ENCODE data around the gene KCNC4.

Gene KCNC4

DNA sequence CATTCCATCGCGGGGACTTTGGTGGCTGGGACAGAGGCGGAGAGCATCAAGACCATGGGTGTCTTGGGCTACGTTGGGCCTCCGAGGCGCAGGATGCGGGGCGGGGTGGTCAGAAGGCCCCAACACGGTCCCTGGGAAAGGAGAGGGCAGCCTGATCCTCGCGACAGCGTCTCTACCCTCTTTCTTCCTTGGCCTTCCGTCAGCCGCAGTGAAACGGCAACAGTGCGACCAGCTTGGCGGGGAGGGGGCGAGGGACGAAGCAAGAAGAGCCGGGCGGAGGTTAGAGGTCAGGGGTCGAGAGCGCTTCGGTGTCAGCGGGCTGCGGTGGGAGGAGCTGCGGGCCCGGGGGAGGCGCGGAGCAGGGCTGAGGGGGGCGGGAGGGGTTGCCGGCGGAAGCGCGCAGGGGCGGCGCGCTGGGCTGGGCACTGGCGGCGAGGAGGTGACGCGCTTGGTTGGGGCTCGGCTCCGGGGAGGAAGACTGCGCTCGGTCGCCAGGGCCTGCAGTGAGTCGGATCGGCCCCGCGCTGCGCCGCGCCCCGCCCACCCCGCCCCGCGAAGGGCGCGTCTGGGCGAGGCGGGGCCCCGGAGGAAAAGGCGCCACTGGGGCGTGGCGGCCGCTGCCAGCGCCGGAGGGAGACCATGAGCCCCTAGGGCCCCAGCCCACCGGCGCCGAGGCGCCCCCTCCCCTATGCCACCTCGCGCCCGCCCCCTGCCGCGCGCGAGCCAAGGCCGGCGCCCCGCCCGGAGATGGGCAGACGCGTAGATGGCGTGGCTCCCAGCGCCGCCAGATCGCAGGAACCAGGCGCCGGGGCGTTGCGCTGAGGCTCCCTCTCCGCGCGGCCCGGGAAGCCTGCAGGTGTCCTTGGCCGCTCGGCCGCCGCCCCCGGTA, at the start of gene KCNC4:
Gene KCNC4 (plus strand): TSS at position 600 of the 889 bp plus-strand sequence. CDS start 1,186 bp downstream, outside the sequence.
- Histone ChIP-seq H2AFZ (ENCODE audit: low read depth, low read length) (peak within 1 kb of the TSS; percentile 81), H3K9me3 (ENCODE audit: low read length) (no peaks in the 10 kb centered on the region), H3K36me3 (ENCODE audit: insufficient read depth, low read length) (no peaks in the 10 kb centered on the region), H3K4me1 (ENCODE audit: insufficient read depth, low read length) (peaks cover 13% of the 10 kb centered on the region), H3K4me3 (ENCODE audit: low read length) (peak within 1 kb of the TSS; percentile 44), H3K27me3 (ENCODE audit: insufficient read depth, low read length) (peaks cover 54% of the 10 kb centered on the region)

DNA sequence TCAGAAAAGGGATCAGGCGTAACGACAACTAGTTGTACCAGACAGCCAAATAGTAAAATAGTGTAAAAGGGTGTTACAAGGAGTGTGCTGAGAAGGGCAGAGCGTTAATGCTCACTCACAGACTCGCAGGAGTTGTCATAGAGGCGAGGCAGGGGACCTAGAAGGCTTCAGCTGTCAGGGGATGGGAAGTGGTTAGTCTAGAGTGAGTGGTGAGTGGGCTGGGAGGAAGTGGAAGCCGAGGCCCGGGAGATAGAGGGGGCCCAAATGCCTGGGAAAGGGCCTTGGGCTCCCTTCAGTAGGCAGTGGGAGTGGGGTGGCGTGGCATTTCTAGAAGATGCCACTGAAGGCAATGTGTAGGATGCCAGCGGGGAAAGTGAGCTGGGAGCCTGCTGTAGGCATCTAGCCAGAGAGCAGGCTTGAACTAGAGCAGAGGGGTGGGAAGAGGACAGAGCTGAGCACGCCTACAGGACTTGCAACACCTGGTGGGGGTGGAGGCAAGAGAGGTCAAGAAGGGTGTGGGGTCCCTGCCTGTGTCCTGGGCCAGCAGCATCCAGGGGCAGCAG, 49.5 kb upstream of the KCNC4 start:
- Histone ChIP-seq H3K36me3 (ENCODE audit: insufficient read depth, low read length) (no peaks in the 10 kb centered on the region), H3K4me3 (ENCODE audit: low read length) (no peak overlapping the region), H3K27me3 (ENCODE audit: insufficient read depth, low read length) (peaks cover 44% of the 10 kb centered on the region), H3K4me1 (ENCODE audit: insufficient read depth, low read length) (no peaks in the 10 kb centered on the region), H3K9me3 (ENCODE audit: low read length) (no peaks in the 10 kb centered on the region), H2AFZ (ENCODE audit: low read depth, low read length) (no peak overlapping the region)

DNA sequence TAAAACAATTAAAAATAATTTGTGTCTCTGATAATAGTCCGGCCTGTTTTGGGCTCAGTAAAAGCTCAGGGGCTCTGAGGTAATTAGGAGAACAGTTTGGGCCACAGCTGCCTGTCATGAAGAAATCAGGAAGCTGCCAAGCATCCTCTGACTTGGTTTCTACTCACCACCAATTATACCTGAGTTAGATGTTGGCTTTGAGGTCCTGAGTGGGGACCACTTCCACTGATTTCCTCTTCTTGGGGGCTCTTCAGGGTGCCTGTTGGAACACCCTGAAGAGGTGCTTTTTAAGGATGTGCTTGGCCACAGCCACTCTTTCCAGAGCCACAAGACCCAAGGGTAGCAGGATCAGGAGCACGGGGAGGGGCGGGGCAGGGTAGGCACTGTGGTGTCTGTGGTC, 48.9 kb upstream of the KCNC4 start:
- H3K4me3 ChIP-seq (ENCODE audit: low read length) = no peak overlapping the region
- H3K4me1 ChIP-seq (ENCODE audit: insufficient read depth, low read length) = no peaks in the 10 kb centered on the region
- H3K27me3 ChIP-seq (ENCODE audit: insufficient read depth, low read length) = peaks cover 49% of the 10 kb centered on the region
- no peaks in the 10 kb centered on the region for H3K9me3 ChIP-seq (ENCODE audit: low read length)
- H2AFZ ChIP-seq (ENCODE audit: low read depth, low read length) = no peak overlapping the region
- H3K36me3 ChIP-seq (ENCODE audit: insufficient read depth, low read length) = no peaks in the 10 kb centered on the region

DNA sequence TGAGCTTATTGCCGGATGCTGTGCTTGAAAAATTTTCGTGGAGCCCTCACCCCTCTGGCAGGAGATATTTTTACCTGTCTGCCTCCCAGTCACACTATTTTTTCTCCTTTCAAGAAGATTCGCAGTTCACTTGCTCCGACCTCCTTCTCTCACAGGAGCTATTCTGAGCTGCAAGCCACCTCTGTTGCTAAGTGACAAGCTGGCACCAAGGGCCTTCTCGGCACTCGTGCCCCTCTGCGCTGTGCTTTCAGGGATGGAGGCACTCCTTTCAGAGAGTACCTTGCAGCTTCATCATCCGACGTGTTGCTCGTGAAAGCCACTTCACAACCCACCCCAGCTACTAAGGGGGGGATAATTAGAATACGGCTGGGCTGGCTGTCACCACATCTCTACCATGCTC, 48.3 kb upstream of the KCNC4 start:
- Histone ChIP-seq H3K9me3 (ENCODE audit: low read length) (no peaks in the 10 kb centered on the region), H3K4me3 (ENCODE audit: low read length) (no peak overlapping the region), H3K4me1 (ENCODE audit: insufficient read depth, low read length) (no peaks in the 10 kb centered on the region), H2AFZ (ENCODE audit: low read depth, low read length) (no peak overlapping the region), H3K27me3 (ENCODE audit: insufficient read depth, low read length) (peaks cover 49% of the 10 kb centered on the region), H3K36me3 (ENCODE audit: insufficient read depth, low read length) (no peaks in the 10 kb centered on the region)

DNA sequence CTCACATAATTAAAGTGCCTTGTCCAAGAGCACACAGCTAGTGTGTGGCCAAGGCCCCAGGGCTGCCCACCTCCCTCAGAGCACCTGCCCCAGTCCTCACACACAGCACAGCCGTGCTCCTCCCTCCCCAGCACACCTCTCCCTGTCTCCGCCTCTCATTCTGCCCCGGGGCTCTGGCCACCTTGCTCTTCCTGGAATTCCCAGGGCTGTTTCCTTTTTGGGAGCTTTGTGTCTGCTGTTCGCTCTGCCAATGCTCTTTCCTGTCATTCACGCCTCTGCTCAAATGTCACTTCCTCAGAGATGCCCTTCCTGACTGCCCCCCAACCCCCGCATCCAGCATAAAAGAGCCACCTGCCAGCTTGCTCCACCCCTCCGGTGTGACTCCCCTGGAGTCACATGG, 46.5 kb upstream of the KCNC4 start:
- H3K27me3 ChIP-seq (ENCODE audit: insufficient read depth, low read length) = peaks cover 49% of the 10 kb centered on the region

DNA sequence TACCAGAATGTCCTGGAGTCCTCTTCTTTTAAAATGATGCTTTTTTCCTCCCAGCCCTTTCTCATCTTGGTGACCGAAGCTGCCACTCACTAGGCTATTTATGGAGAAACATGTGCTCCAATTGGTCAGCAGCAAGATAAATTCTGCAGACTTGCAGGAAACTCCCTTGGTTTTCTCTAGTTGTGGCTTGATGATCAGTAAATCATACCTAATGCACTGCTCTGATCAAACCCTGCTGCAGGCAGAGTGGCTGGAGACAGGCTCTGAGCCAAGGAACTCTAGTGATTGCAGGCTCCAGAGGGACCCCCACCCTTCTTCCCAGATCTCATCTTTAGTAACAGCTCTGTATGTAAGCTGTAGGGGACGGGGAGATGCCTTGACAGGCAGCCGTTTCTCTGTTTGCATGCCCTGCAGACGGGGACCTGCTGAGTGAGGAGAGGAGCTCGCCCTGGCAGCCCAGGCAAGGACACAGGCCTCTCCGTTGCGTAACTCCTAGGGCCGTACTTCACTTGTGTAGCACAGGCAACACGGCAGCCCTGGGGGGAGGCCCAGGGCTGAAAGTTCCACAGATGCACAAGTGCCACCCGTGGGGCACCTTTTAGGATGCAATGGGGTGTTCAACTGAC, 45.3 kb upstream of the KCNC4 start:
- H3K27me3 ChIP-seq (ENCODE audit: insufficient read depth, low read length) = peaks cover 46% of the 10 kb centered on the region
- no peaks in the 10 kb centered on the region for H3K4me1 ChIP-seq (ENCODE audit: insufficient read depth, low read length)
- H3K9me3 ChIP-seq (ENCODE audit: low read length) = no peaks in the 10 kb centered on the region
- H3K36me3 ChIP-seq (ENCODE audit: insufficient read depth, low read length) = no peaks in the 10 kb centered on the region
- no peak overlapping the region for H3K4me3 ChIP-seq (ENCODE audit: low read length)
- no peak overlapping the region for H2AFZ ChIP-seq (ENCODE audit: low read depth, low read length)

More for the DNA sequence above, 46.5 kb upstream of the KCNC4 start:
- Histone ChIP-seq H3K4me1 (ENCODE audit: insufficient read depth, low read length) (no peaks in the 10 kb centered on the region), H3K36me3 (ENCODE audit: insufficient read depth, low read length) (no peaks in the 10 kb centered on the region), H3K4me3 (ENCODE audit: low read length) (no peak overlapping the region), H2AFZ (ENCODE audit: low read depth, low read length) (no peak overlapping the region), H3K9me3 (ENCODE audit: low read length) (no peaks in the 10 kb centered on the region)

DNA sequence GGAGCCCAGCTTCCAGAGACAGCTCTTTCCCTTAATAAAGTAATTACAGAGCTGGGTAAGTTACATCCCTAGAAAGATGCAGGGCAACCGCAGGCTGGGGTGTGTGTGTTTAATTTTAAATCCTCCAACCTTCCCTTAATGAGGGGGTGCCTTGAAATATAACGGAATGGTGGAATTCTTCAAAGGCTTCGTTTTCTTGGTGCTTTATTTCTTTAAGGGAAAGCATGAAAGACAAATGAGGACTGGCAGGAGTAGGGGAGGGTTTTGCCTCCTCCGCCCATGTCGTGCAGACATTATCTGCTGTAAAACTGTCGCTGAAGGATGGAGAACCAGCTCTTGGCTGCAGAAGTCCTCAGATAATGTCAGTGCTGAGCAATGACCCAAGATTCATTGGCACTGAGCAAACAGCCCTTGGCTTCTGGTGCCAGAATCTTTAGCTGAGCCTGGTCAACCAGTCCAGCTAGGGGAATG, 44.3 kb upstream of the KCNC4 start:
- no peaks in the 10 kb centered on the region for H3K4me1 ChIP-seq (ENCODE audit: insufficient read depth, low read length)

DNA sequence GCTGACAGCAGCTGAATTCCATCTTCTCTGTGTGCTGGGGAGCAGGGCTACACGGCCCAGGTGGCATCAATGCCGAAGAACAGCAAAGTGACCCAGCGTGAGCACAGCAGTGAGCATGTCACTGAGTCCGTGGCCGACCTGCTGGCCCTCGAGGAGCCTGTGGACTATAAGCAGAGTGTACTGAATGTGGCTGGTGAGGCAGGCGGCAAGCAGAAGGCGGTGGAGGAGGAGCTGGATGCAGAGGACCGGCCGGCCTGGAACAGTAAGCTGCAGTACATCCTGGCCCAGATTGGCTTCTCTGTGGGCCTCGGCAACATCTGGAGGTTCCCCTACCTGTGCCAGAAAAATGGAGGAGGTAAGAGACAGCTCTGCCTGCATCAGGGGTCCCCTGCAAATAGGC, 43.3 kb upstream of the KCNC4 start:
- H2AFZ ChIP-seq (ENCODE audit: low read depth, low read length) = no peak overlapping the region
- H3K4me1 ChIP-seq (ENCODE audit: insufficient read depth, low read length) = no peaks in the 10 kb centered on the region
- peaks cover 43% of the 10 kb centered on the region for H3K27me3 ChIP-seq (ENCODE audit: insufficient read depth, low read length)
- H3K4me3 ChIP-seq (ENCODE audit: low read length) = no peak overlapping the region
- no peaks in the 10 kb centered on the region for H3K9me3 ChIP-seq (ENCODE audit: low read length)
- H3K36me3 ChIP-seq (ENCODE audit: insufficient read depth, low read length) = no peaks in the 10 kb centered on the region

More for the DNA sequence above, 44.3 kb upstream of the KCNC4 start:
- Histone ChIP-seq H3K9me3 (ENCODE audit: low read length) (no peaks in the 10 kb centered on the region), H3K4me3 (ENCODE audit: low read length) (no peak overlapping the region), H3K27me3 (ENCODE audit: insufficient read depth, low read length) (peaks cover 38% of the 10 kb centered on the region), H3K36me3 (ENCODE audit: insufficient read depth, low read length) (no peaks in the 10 kb centered on the region), H2AFZ (ENCODE audit: low read depth, low read length) (no peak overlapping the region)

DNA sequence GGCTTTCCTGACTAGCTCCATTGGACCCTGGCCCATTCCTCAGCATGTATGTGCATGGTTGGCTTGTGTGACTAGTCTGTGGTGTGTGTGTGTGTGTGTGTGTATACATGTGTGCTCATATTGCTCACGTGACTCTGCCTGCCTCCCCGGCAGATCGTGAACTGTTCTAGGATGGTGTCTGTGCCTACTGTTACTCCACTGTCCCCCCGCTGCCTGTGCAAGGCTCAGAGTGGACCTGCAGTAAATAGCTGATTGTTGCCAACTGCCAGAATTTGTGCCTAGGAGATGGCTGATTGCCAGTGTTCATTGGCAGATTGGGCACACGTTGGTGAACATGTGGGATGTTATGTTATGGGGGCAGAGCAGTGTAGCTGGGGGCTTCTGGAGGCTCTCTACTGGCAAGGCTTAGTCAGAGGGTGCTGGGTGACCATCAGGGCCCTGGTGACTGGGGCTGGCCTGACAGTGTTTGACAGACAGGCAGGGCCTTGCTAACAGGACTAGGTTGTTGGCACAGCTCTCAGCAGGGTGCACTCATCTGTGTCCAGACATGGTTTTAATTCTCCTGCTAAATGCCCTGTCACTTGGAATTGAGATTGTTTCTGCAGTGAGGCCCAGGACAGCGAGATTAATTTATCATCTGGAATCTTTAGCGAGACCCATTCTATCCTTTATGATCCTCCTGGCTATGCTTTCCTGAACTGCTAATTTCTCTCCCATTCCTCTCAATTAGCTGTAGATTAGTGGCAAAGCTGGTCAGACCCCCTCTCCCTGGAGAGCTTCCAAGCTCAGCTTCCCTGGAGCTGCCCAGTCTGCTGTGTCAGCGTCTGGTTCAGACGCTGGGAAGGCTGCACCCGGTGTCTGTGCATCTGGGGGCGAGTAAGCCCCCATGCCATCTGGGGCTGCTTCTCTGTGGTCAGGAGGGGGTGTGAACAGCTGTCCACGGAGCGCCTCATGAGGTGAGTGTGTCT, 39.1 kb upstream of the KCNC4 start:
- Histone ChIP-seq H2AFZ (ENCODE audit: low read depth, low read length) (no peak overlapping the region), H3K4me1 (ENCODE audit: insufficient read depth, low read length) (no peaks in the 10 kb centered on the region), H3K36me3 (ENCODE audit: insufficient read depth, low read length) (no peaks in the 10 kb centered on the region), H3K9me3 (ENCODE audit: low read length) (no peaks in the 10 kb centered on the region), H3K27me3 (ENCODE audit: insufficient read depth, low read length) (peaks cover 19% of the 10 kb centered on the region), H3K4me3 (ENCODE audit: low read length) (no peak overlapping the region)

DNA sequence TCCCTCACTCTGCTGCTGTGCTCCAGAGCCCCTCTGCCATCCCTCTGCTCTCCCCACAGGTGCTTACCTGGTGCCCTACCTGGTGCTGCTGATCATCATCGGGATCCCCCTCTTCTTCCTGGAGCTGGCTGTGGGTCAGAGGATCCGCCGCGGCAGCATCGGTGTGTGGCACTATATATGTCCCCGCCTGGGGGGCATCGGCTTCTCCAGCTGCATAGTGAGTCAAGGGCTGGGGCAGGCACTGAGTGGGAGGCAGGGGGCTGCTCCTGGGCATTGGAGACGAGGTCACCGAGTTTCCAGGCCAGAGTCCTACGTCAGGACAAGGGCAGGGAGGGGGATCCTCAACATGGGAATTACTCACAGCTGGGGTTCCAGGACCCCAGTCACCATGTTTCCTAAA, 38.1 kb upstream of the KCNC4 start:
- Histone ChIP-seq H3K9me3 (ENCODE audit: low read length) (no peaks in the 10 kb centered on the region), H3K4me1 (ENCODE audit: insufficient read depth, low read length) (no peaks in the 10 kb centered on the region), H3K4me3 (ENCODE audit: low read length) (no peak overlapping the region), H2AFZ (ENCODE audit: low read depth, low read length) (no peak overlapping the region), H3K36me3 (ENCODE audit: insufficient read depth, low read length) (no peaks in the 10 kb centered on the region), H3K27me3 (ENCODE audit: insufficient read depth, low read length) (peaks cover 22% of the 10 kb centered on the region)

DNA sequence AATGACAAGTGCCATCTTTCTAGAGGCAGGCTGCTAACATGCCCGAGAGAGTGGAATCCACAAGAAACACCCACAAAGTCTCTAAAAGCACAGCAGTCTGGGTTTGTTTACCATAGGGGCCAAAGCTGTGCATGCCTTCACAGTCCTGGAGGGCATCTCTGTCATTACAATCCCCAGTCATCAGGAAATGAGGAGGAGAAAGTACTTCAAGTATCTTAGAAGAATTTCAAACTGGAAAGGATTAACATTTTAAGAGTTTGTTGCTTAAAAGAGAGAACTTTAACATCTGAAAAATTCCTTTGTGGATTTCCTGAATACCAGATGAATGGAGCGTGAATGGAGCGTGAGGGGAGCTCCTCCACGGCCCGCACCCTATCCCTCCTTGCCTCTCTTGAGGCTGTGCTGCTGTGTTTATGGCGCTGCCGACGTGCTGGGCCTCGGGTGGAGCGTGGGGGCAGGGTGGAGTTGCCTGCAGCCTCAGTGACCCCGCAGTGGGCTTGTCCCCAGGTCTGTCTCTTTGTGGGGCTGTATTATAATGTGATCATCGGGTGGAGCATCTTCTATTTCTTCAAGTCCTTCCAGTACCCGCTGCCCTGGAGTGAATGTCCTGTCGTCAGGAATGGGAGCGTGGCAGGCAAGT, 36.5 kb upstream of the KCNC4 start:
- no peaks in the 10 kb centered on the region for H3K9me3 ChIP-seq (ENCODE audit: low read length)
- peaks cover 19% of the 10 kb centered on the region for H3K27me3 ChIP-seq (ENCODE audit: insufficient read depth, low read length)
- H3K4me1 ChIP-seq (ENCODE audit: insufficient read depth, low read length) = no peaks in the 10 kb centered on the region
- H3K36me3 ChIP-seq (ENCODE audit: insufficient read depth, low read length) = no peaks in the 10 kb centered on the region
- H2AFZ ChIP-seq (ENCODE audit: low read depth, low read length) = no peak overlapping the region
- no peak overlapping the region for H3K4me3 ChIP-seq (ENCODE audit: low read length)

DNA sequence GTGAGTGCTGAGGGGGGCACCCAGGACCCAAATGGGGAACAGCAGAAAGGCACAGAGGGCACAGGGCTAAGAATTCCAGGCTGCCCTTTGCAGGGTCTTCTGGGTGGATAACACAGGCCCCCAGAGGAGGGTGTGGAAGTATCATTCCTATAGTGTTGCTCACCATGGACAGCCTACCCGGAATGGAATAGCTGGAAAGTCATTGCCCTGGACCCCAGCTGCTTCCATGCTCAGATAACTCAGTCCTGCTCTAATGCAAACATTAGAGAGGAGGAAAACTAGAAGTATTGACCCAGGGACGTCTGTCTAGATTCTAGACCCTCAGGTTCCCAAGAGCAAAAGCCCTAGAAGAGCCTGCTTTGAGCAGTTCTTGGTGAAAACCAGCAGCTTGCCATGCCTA, 35.2 kb upstream of the KCNC4 start:
- peaks cover 19% of the 10 kb centered on the region for H3K27me3 ChIP-seq (ENCODE audit: insufficient read depth, low read length)

More for the DNA sequence above, 35.2 kb upstream of the KCNC4 start:
- Histone ChIP-seq H3K36me3 (ENCODE audit: insufficient read depth, low read length) (no peaks in the 10 kb centered on the region), H3K4me1 (ENCODE audit: insufficient read depth, low read length) (no peaks in the 10 kb centered on the region), H3K4me3 (ENCODE audit: low read length) (no peak overlapping the region), H3K9me3 (ENCODE audit: low read length) (no peaks in the 10 kb centered on the region), H2AFZ (ENCODE audit: low read depth, low read length) (no peak overlapping the region)

Measured in neuron (in vitro differentiated cells).